Measurements from ENCODE around the gene FMN1.
"Not testable (repeated sequence)": the region's sequence is repeated elsewhere in the genome, so short reads cannot be mapped to it uniquely, and the experiment has no call there.

Gene FMN1

DNA sequence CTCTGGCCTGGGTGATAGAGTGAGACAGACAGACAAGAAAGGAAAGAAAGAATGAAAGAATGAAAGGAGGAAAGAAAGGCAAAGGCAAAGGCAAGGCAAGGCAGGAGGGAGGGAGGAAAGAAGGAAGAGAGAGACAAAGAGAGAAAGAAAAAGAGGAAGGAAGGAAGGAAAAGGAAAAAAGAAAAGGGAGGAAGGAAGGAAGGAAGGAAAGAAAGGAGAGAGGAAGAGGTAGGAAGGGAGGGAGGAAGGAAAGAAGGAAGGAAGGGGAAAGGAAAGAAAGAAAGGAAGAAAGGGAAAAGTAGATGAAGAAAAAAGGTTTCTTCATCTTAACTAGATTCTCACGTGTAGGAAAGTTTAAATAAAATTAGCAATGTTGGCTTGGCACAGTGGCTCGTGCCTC lies 334.5 kb downstream of the FMN1 start:
- no peak for DNase-seq (ENCODE audit: low read depth)

DNA sequence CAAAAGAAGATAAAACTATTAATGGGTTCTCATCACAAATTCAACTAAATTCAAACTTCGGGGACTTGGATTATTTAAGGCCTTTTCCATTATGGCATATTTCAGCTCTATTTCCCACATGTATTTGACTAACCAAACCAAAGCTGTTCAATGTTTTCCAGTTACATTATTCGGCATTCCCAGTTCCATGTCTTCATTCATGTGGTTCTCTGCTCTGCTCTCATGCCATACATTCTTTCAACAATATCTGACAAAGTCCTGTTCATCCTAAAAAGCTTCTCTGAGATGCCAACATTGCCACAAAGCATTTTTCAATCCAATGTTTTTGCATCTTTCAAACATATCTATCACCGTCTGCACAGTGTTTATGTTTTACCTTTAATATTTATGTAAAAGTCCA lies 335.3 kb downstream of the FMN1 start:
- no peak for DNase-seq (ENCODE audit: low read depth)

DNA sequence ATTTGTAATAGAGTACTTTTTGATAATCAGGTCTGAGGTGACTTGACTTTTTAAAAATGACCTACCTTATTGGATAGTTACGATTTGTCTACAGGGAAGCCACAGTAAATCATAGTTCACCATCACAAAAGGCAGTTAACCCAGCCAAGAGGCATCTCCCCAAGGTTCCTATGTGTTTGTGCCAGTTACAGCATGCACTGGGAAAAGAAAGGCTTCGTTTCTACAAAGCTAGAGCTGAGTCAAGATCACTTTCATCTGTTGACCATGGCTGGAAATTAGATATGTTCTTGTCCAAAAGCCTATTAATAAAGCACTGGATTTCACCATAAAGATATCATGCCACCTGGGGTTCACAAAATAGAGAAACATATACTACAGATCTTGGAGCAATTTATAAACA lies 336.8 kb downstream of the FMN1 start:
- DNase-seq (ENCODE audit: low read depth), result no peak

DNA sequence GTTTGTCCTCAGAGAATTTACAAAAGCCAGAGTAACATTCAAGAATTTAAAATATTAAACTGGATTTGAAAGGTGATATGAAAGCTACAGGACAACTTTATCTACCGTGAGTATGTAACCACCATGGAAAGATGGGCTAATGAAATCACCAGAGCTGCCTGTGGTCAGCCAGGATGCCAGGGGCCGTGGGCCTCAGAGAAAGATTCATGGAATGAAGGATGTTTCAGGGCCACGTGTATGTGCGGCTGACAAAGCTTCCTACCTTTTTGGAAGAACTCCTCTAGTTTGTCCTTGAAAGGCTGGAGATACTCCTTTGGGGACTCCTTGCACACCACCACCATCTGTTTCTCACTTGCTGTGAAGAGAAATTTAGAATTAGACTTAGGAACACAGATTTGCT lies 337.8 kb downstream of the FMN1 start:
- DNase-seq (ENCODE audit: low read depth), result peak; percentile 85

DNA sequence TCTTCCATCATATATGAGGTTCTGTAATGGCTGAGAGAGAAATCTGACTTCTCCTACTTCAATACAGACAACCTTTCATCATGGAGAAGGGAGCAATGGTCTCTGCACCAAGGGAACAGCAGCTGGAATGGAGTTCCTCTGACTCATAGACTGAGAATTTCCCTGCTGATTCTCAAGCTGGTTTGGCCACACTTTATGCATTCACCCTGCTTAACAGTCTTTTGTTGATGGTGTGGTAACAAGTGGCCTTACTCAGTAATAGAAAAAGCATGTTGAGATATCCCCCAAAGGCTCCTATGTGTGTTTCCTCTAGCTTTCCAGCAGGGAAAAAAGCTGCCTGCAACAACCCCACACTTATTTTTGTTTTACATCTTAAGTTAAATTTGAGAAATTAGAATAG lies 338.6 kb downstream of the FMN1 start:
- peak; percentile 99 for DNase-seq (ENCODE audit: low read depth)

DNA sequence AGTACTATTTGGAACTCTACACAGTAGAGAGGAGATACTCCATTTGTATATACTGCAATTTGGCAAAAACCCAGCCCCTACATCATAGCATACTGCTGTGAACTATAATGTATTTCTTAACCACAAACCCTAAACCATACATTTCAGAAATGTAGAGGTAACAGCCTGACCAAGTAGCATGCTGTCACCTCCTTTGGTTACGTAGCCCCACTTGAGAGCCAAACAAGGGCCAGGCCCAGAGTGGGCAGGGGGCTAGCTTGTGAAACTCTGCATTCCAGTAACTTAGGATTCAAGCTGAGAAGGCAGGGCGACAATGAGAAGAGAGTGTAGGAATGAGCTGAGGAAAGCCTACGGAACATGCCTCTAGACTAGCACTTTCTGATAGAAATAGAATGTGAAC lies 340.9 kb downstream of the FMN1 start:
- no peak for DNase-seq (ENCODE audit: low read depth)

DNA sequence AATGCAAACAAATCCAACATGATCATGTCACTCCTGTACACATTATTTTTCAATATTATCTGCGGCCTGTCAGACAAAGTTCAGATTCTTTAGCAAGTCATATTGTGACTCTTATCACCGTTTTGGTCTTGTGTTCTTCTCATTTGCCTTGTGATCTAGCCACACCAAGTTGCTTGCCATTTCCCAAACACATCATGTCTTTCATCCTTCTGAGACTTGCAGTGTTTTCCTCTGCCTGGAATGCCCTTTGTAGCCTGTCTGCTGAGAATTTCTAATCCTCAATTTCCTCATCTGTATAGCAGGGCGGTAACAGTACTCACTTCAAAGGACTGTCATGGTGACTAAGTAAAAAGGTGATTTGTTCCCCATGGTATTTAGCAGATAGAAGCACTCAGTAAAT lies 341.7 kb downstream of the FMN1 start:
- DNase-seq (ENCODE audit: low read depth), result peak; percentile 69

DNA sequence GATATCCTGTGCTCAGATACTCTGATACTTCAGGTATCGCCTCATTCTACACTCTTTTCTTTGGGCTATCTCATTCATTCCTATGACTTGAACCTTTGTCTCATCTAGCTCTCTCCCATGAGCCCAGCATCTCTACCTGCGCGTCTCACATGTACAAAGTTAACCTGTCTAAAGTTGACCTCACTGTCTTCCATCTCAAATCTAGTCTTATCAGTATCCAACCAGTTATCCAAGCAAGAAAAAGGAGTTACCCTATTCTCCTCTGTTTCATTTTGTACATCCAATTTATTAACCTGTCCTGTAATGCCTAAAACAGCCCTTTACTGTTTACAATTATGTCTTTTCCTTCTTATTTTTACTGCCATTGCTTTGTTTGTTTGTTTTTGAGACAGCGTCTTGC lies 342.5 kb downstream of the FMN1 start:
- no peak for DNase-seq (ENCODE audit: low read depth)

DNA sequence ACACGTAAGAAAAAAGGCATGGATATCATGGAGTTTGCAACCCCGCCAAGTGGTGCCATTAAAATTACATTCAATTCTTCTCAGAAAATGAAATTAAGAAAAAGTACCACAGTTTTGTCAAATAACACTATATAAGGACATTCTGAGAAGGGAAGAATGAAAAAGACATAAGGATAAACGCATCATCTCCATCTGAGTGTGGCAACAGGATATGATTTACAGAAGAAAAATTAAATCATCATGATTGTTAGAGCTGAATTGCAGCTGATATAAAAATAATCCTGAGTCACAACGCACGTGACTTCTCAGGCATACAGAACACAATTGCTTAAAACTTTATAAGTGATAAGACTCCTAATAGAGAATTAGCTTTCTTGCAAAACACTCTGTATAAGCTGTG lies 342.9 kb downstream of the FMN1 start:
- peak; percentile 93 for DNase-seq (ENCODE audit: low read depth)

DNA sequence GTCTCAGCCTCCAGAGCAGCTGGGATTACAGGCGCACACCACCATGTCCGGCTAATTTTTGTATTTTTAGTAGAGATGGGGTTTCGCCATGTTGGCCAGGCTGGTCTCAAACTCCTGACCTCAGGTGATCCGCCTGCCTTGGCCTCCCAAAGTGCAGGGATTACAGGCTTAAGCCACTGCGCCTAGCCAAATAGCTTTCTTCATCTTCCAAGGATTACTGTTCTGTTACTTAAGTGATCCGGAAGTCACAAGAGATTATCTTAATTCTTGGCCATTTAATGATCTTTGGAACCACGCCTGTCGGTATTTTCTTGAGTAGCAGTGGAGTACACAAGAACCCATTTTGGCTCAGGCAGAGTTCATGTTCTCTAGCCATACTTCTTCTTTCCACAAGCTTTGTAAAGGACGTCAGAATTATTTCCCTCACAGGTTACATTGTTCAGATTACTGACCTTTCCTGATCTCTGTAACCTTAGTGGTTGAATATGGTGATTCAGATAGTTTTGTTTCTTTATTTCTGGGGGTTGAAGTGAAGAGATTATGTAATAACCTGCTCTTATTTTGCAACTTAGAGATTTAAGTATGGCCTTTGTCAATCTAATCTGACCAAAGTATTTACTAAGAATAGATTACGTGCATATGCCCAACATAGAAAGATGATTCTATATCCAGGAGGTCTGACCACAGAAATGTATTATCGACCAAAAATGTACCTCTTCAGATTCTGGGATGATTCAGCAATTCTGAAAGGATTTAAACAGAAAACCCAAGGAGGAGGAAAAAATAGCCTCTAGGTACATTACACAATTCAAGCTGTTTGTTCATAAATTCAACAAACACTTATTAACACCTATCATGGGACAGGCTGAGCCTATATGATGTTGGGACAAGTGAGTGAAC lies 344.5 kb downstream of the FMN1 start:
- peak; percentile 98 for DNase-seq (ENCODE audit: low read depth)

DNA sequence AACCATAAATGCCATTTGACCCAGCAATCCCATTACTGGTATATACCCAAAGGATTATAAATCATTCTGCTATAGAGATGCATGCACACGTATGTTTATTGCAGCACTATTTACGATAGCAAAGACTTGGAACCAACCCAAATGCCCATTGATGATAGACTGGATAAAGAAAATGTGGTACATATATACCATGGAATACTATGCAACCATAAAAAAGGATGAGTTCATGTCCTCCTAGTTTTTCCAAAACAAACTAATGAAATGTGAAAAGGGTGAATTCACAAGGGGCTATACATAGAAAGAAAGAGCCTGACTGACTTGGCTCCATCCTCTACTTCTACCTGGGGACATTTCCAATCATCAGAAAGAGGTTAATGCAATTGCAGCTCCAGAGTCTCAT lies 347.8 kb downstream of the FMN1 start:
- not testable (repeated sequence) for DNase-seq (ENCODE audit: low read depth)

DNA sequence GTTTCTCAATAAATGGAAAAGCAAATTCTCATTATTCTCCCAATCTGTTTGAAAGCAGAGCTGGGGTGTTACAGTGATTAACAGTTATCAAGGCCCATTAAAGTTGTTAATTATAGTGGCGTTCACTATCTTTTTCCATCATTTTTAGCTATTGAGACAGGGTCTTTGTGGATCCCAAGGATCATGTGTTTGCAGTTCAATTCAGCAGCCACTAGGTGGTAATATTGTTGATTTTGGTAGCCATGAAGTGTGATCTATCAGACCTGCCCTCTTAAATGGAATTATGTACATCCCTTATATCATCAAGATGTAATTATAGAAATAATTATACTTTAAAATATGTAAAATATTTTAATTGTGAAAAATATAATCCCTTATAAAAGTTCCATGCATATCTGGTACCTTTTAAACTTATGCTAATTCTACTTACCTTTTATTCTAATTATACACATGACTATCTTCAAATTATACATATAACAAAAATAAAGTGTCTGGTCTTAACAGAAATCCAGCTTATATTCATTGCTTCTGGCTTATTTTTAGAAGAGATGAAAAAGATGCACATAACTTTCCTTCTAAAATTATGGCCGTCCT lies 350.3 kb downstream of the FMN1 start:
- DNase-seq (ENCODE audit: low read depth), result no peak

DNA sequence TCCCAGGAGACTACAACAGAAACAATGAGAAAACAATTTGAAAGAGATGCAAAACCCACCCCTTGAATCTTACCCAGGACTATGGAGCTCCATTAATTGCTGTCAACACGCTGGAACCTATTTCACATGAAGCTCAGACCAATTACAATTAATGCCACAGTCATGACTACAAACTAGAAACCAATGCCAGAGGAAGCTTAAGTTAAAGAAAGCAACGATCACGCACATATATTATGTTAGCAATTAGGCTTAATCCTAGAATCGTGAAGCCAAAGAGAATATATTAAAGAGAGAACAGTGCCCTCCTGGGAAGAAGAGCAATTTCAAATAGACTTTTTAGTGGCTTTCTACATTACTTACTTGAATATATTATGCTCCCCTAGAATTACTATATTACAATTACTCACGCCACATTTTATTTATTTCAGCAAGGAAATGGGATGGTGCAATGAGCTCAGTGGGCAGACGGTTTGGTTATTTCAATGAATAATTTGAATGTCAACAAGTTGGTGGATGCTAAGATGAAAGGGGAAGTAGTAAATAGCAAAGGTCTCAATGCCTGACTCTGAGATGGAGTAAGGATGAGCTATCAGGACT lies 351.2 kb downstream of the FMN1 start:
- no peak for DNase-seq (ENCODE audit: low read depth)

DNA sequence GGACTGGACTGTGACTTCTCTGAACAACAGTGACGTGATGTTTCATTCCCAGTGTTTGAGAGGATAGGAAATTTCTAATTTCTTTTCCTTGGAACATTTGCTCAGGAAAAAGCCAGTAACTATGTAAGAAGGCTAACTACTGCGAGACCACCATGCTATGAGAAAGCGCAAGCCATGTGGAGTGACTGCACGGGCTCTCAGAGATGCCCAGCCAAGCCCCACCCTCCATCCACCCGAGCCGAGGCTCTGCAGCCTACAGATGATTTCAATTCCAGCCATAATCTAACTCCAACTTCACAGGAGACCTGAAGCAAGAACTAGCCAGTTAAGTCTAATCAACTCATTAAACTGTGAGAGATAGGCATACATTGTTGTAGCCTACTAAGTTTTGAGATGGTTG lies 352.4 kb downstream of the FMN1 start:
- DNase-seq (ENCODE audit: low read depth), result no peak

DNA sequence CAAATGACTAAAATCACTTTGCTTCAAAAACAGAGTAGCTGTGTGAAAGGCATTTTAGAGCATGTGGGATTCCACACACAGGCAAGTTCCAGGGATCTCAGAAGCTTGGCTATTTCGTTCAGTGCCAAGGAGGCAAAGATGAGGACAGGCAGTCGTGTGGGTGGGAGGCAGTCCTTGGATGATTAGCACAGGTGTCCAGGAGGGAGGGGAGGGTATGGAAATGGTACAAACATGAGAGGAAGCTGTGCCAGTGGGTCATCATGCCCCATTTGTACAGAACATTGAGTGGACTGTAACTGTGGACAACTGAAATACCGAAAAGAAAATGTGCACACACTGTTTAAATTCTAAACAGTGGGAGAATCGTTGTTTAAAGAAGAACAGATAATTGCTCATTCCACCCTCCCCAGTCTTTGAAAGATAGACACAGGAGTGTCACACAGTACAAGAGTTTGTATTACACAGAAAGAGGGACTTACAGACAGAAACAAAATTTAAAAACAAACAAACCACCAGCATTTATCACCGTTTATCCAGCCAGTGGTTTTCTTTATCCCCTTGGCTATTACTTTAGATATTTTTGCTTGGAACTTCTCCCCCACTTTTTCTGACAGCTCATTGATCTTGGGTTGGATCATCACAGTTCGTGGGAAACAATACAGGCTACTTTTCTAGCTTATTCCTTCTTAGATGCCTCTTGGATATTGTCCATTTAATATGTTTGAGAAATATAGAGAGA lies 353.8 kb downstream of the FMN1 start:
- no peak for DNase-seq (ENCODE audit: low read depth)

DNA sequence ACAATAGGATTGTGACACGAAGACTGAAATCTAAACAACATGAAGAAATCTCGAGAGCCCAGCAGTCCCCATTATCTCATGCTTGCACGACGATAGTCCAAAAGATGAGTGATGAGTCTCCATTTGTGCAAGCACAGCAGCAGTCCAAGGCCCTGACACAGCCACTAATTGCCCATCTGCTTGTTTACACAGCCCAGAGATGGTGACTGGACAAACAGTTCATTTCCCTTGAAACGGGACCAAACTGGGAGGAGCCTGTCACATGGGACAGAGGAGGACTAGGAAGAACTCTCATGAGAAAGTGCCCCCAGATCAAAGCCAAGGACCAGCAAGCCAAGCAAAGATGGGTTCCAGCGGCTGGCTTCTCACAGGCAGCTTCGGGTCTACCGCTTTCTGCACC lies 355.7 kb downstream of the FMN1 start:
- peak; percentile 71 for DNase-seq (ENCODE audit: low read depth)

DNA sequence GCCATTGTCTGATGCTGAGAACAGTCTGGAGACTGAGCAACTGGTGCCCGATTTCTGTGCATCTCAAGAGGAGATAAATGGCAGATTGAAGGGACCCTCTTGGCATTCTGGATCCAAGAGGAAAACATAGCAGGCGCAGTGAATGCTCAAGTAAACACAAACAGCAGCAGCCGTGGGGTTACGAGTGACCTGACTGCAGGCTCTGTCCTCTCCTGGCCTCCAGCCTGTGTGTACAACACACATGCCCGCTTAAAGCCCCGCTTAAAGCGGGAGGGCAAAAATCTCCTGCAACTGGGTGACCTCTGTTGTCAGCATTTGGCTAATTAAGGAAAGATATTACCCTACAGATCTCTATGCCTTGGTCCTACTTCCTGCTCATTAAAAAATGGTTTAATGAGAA lies 356.2 kb downstream of the FMN1 start:
- no peak for DNase-seq (ENCODE audit: low read depth)

DNA sequence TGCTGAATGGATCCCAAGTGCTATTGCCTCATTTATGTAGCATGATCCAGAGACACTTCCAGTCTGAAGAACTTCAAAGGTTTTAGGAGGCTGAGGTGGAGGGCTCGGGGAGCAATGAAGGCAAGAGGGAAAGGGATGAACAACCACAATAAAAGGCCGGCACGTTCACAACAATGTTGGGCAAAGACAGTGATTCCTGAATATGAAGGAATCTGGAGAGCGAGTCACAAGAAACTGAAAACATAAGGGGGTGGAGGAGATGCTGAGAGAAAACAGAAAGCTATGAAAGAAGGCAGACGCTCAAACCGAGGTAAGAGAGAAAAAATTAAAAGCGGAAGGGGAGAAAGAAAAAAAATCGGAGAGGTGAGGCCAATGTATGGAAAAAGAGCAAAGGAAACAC lies 356.6 kb downstream of the FMN1 start:
- no peak for DNase-seq (ENCODE audit: low read depth)

DNA sequence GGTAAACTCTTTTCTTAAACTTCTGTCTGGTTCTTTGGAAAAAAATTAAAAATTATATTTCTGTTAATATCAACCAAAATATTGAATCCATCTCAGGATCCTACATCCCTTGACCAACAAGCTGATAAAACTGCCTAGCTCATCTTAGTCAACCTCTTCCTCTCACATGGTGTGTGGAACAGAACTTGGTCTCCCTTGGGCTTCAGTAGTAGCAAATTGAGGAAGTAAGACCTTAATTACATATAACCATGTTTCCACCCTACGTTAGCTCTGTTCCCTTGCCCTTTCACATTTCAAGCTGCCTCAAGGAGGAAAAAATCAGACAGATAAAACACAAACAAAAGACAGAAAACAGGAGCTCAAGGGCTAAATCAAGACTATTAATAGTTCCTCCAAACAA lies 360.4 kb downstream of the FMN1 start:
- no peak for DNase-seq (ENCODE audit: low read depth)

DNA sequence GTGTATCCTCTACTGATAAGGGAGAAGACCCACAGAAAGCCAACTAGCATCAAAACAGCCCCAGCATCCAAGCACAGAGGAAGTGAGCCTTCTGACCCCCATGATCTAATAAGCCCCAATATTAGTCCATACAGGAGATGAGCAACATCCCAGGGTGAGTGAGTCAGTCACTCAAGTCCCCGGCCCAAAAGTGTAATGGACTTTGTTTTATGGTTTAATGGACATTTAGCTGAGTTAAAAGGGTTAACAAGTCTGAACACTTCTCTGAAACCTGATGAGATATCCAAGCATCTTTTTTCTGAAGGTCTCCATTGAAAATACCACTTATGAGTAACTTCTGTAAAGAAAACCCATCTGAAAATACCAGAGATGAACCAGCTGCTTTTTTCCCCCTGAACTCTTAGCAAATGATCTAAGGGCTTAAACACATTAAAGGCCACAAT lies 361.1 kb downstream of the FMN1 start:
- DNase-seq (ENCODE audit: low read depth), result no peak

DNA sequence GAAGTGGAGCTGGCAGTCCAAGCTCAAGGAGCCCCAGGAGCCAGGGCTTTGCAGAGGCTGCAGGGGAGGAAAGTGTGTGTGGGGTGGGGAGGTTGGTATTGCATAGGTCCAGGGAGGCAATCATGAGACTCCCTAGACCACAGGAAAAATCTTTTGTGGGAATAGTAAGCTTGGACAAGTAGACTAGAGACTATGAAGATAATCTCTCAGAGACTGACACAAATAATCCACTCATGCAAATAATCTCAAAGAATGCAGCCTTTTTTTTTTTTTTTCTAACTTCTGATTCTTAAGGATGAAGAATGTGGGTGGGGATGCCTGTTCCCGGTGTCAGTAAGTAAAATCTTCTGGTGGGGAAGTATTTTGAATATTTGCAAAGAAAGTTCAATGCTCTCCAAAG lies 363.0 kb downstream of the FMN1 start:
- DNase-seq (ENCODE audit: low read depth), result no peak

DNA sequence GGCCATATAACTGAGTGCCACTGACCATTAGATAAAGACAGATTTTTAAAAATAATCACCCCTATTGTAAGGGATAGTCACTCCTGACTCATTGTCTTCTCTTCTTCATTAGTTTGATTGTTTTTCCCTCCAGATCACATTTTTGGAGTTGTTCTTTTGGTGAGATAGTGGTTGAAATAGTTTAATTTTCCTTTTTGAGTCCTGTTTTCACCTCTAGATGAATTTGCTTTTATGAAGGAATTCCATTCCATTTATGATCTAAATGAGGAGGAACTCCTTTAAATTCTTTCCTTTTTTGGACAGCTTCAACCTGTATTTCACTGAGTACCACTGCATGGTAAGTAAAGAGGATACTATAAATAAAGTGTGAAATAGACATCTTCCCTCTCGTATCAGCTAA lies 364.3 kb downstream of the FMN1 start:
- no peak for DNase-seq (ENCODE audit: low read depth)

DNA sequence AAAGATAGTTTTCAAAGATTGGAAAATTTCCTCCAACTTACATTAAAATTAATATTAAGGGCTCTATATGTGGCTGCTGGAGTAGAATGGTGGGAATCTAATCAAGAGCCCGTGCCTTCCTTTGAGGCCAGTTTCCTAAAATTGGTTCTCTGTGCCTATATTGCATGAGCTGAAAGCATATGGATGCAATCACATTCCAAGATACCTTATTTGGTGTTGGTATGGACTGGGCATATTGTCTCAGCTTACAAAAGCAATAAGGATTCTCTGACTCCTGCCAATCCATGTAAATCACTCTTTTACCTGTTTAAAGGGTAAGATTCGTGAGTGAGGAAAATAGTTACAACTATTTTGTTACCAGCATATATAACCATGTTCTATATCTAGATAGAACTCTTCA lies 365.1 kb downstream of the FMN1 start:
- no peak for DNase-seq (ENCODE audit: low read depth)
